ENCODE measurements around the gene TAS1R3. TPM values are rescaled to one million over a fixed set of nuclear protein-coding genes. Genes with fewer than 3 reads are reported as not detected.

The TAS1R3 gene
- total and polyA plus RNA-seq, 5 donors from 2014 or later = 0.06 to 2.0 (median 0.11) TPM; not detected in 2

- H3K4me1 ChIP-seq (ENCODE audit: control insufficient read depth, insufficient read depth, low read length, poor library complexity, severe bottlenecking) = peaks cover 15% of the 10 kb centered on the region
- no peaks in the 10 kb centered on the region for H3K9me3 ChIP-seq (ENCODE audit: control insufficient read depth in 2 of 2, low read length in 2 of 2)
- H3K4me3 ChIP-seq (ENCODE audit: low read depth, low read length) = no peak overlapping the region
- H3K36me3 ChIP-seq (ENCODE audit: control insufficient read depth, insufficient read depth, low read length) = no peaks in the 10 kb centered on the region
- no peak overlapping the region for H3K27ac ChIP-seq (ENCODE audit: insufficient read depth, low read length, poor library complexity, severe bottlenecking)
- Mint-ChIP-seq H3K27ac (no peak overlapping the region), H3K36me3 (no peaks in the 10 kb centered on the region), H3K27me3 (no peaks in the 10 kb centered on the region), H3K4me3 (no peak overlapping the region), H3K9me3 (no peaks in the 10 kb centered on the region), H3K4me1 (peaks cover 0 to 19% (median 6%) of the 10 kb centered on the region in 4 donors)
- no peaks in the 10 kb centered on the region for H3K27me3 ChIP-seq (ENCODE audit: control insufficient read depth, insufficient read depth, low read length)
- no peak for ATAC-seq (ENCODE audit: low read depth in 2 of 2)
- DNase-seq = no peak
These were observed 563 bp upstream of the TAS1R3 start for GRCh38 chr1:1330366-1331067.

DNA sequence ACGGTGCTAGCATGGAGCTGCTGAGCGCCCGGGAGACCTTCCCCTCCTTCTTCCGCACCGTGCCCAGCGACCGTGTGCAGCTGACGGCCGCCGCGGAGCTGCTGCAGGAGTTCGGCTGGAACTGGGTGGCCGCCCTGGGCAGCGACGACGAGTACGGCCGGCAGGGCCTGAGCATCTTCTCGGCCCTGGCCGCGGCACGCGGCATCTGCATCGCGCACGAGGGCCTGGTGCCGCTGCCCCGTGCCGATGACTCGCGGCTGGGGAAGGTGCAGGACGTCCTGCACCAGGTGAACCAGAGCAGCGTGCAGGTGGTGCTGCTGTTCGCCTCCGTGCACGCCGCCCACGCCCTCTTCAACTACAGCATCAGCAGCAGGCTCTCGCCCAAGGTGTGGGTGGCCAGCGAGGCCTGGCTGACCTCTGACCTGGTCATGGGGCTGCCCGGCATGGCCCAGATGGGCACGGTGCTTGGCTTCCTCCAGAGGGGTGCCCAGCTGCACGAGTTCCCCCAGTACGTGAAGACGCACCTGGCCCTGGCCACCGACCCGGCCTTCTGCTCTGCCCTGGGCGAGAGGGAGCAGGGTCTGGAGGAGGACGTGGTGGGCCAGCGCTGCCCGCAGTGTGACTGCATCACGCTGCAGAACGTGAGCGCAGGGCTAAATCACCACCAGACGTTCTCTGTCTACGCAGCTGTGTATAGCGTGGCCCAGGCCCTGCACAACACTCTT is 1.1 kb downstream of the TAS1R3 start:
- ATAC-seq (ENCODE audit: low read depth in 2 of 2) (no peak), DNase-seq (no peak)
- H3K9me3 Mint-ChIP-seq = no peaks in the 10 kb centered on the region
- peaks cover 0 to 5% (median 0%) of the 10 kb centered on the region in 4 donors for H3K4me1 Mint-ChIP-seq
- H3K27me3 Mint-ChIP-seq = no peaks in the 10 kb centered on the region
- no peaks in the 10 kb centered on the region for H3K27me3 ChIP-seq (ENCODE audit: control insufficient read depth, insufficient read depth, low read length)
- no peaks in the 10 kb centered on the region for H3K9me3 ChIP-seq (ENCODE audit: control insufficient read depth in 2 of 2, low read length in 2 of 2)
- no peaks in the 10 kb centered on the region for H3K4me1 ChIP-seq (ENCODE audit: control insufficient read depth, insufficient read depth, low read length, poor library complexity, severe bottlenecking)
- H3K36me3 Mint-ChIP-seq = no peaks in the 10 kb centered on the region
- H3K4me3 Mint-ChIP-seq = no peak overlapping the region
- no peak overlapping the region for H3K27ac Mint-ChIP-seq
- H3K27ac ChIP-seq (ENCODE audit: insufficient read depth, low read length, poor library complexity, severe bottlenecking) = no peak overlapping the region
- no peak overlapping the region for H3K4me3 ChIP-seq (ENCODE audit: low read depth, low read length)
- no peaks in the 10 kb centered on the region for H3K36me3 ChIP-seq (ENCODE audit: control insufficient read depth, insufficient read depth, low read length)

DNA sequence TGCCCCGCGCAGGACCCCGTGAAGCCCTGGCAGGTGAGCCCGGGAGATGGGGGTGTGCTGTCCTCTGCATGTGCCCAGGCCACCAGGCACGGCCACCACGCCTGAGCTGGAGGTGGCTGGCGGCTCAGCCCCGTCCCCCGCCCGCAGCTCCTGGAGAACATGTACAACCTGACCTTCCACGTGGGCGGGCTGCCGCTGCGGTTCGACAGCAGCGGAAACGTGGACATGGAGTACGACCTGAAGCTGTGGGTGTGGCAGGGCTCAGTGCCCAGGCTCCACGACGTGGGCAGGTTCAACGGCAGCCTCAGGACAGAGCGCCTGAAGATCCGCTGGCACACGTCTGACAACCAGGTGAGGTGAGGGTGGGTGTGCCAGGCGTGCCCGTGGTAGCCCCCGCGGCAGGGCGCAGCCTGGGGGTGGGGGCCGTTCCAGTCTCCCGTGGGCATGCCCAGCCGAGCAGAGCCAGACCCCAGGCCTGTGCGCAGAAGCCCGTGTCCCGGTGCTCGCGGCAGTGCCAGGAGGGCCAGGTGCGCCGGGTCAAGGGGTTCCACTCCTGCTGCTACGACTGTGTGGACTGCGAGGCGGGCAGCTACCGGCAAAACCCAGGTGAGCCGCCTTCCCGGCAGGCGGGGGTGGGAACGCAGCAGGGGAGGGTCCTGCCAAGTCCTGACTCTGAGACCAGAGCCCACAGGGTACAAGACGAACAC is 1.8 kb downstream of the TAS1R3 start:
- no peaks in the 10 kb centered on the region for H3K9me3 ChIP-seq (ENCODE audit: control insufficient read depth in 2 of 2, low read length in 2 of 2)
- no peaks in the 10 kb centered on the region for H3K27me3 ChIP-seq (ENCODE audit: control insufficient read depth, insufficient read depth, low read length)
- no peaks in the 10 kb centered on the region for H3K27me3 Mint-ChIP-seq
- no peaks in the 10 kb centered on the region for H3K9me3 Mint-ChIP-seq
- no peaks in the 10 kb centered on the region for H3K4me1 ChIP-seq (ENCODE audit: control insufficient read depth, insufficient read depth, low read length, poor library complexity, severe bottlenecking)
- H3K4me3 Mint-ChIP-seq = no peak overlapping the region
- H3K4me1 Mint-ChIP-seq = peaks cover 0 to 3% (median 0%) of the 10 kb centered on the region in 4 donors
- no peak overlapping the region for H3K27ac ChIP-seq (ENCODE audit: insufficient read depth, low read length, poor library complexity, severe bottlenecking)
- ATAC-seq (ENCODE audit: low read depth in 2 of 2) (no peak), DNase-seq (no peak)
- H3K4me3 ChIP-seq (ENCODE audit: low read depth, low read length) = no peak overlapping the region
- H3K36me3 ChIP-seq (ENCODE audit: control insufficient read depth, insufficient read depth, low read length) = no peaks in the 10 kb centered on the region
- no peaks in the 10 kb centered on the region for H3K36me3 Mint-ChIP-seq
- no peak overlapping the region for H3K27ac Mint-ChIP-seq

DNA sequence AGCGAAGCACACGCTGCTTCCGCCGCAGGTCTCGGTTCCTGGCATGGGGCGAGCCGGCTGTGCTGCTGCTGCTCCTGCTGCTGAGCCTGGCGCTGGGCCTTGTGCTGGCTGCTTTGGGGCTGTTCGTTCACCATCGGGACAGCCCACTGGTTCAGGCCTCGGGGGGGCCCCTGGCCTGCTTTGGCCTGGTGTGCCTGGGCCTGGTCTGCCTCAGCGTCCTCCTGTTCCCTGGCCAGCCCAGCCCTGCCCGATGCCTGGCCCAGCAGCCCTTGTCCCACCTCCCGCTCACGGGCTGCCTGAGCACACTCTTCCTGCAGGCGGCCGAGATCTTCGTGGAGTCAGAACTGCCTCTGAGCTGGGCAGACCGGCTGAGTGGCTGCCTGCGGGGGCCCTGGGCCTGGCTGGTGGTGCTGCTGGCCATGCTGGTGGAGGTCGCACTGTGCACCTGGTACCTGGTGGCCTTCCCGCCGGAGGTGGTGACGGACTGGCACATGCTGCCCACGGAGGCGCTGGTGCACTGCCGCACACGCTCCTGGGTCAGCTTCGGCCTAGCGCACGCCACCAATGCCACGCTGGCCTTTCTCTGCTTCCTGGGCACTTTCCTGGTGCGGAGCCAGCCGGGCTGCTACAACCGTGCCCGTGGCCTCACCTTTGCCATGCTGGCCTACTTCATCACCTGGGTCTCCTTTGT is 2.6 kb downstream of the TAS1R3 start:
- Mint-ChIP-seq H3K9me3 (no peaks in the 10 kb centered on the region), H3K4me3 (no peak overlapping the region), H3K36me3 (no peaks in the 10 kb centered on the region), H3K4me1 (peaks cover 0 to 3% (median 0%) of the 10 kb centered on the region in 4 donors), H3K27ac (no peak overlapping the region), H3K27me3 (no peaks in the 10 kb centered on the region)
- Histone ChIP-seq H3K27me3 (ENCODE audit: control insufficient read depth, insufficient read depth, low read length) (no peaks in the 10 kb centered on the region), H3K4me3 (ENCODE audit: low read depth, low read length) (no peak overlapping the region), H3K9me3 (ENCODE audit: control insufficient read depth in 2 of 2, low read length in 2 of 2) (no peaks in the 10 kb centered on the region), H3K27ac (ENCODE audit: insufficient read depth, low read length, poor library complexity, severe bottlenecking) (no peak overlapping the region), H3K36me3 (ENCODE audit: control insufficient read depth, insufficient read depth, low read length) (no peaks in the 10 kb centered on the region), H3K4me1 (ENCODE audit: control insufficient read depth, insufficient read depth, low read length, poor library complexity, severe bottlenecking) (no peaks in the 10 kb centered on the region)
- ATAC-seq (ENCODE audit: low read depth in 2 of 2) (no peak), DNase-seq (no peak)

GRCh38 chr1:1334835-1335234 is 3.8 kb downstream of the TAS1R3 start:
- Mint-ChIP-seq H3K36me3 (no peaks in the 10 kb centered on the region), H3K4me3 (peak overlapping the region in 1 of 4 donors; percentile 38), H3K27ac (no peak overlapping the region), H3K4me1 (no peaks in the 10 kb centered on the region), H3K27me3 (no peaks in the 10 kb centered on the region), H3K9me3 (peaks cover 0 to under 1% (median 0%) of the 10 kb centered on the region in 7 donors)
- Histone ChIP-seq H3K27me3 (ENCODE audit: control insufficient read depth, insufficient read depth, low read length) (no peaks in the 10 kb centered on the region), H3K9me3 (ENCODE audit: control insufficient read depth in 2 of 2, low read length in 2 of 2) (no peaks in the 10 kb centered on the region), H3K27ac (ENCODE audit: insufficient read depth, low read length, poor library complexity, severe bottlenecking) (no peak overlapping the region), H3K4me3 (ENCODE audit: low read depth, low read length) (no peak overlapping the region), H3K36me3 (ENCODE audit: control insufficient read depth, insufficient read depth, low read length) (peaks cover 3% of the 10 kb centered on the region), H3K4me1 (ENCODE audit: control insufficient read depth, insufficient read depth, low read length, poor library complexity, severe bottlenecking) (no peaks in the 10 kb centered on the region)
- no peak for DNase-seq
- no peak for ATAC-seq (ENCODE audit: low read depth in 2 of 2)

GRCh38 chr1:1335283-1335682 is 4.2 kb downstream of the TAS1R3 start:
- no peak for DNase-seq
- no peaks in the 10 kb centered on the region for H3K4me1 Mint-ChIP-seq
- H3K36me3 Mint-ChIP-seq = no peaks in the 10 kb centered on the region
- Histone ChIP-seq H3K27me3 (ENCODE audit: control insufficient read depth, insufficient read depth, low read length) (no peaks in the 10 kb centered on the region), H3K4me3 (ENCODE audit: low read depth, low read length) (no peak overlapping the region), H3K4me1 (ENCODE audit: control insufficient read depth, insufficient read depth, low read length, poor library complexity, severe bottlenecking) (no peaks in the 10 kb centered on the region), H3K27ac (ENCODE audit: insufficient read depth, low read length, poor library complexity, severe bottlenecking) (no peak overlapping the region), H3K36me3 (ENCODE audit: control insufficient read depth, insufficient read depth, low read length) (peaks cover 3% of the 10 kb centered on the region), H3K9me3 (ENCODE audit: control insufficient read depth in 2 of 2, low read length in 2 of 2) (no peaks in the 10 kb centered on the region)
- H3K27me3 Mint-ChIP-seq = no peaks in the 10 kb centered on the region
- no peak for ATAC-seq (ENCODE audit: low read depth in 2 of 2)
- peak overlapping the region in 1 of 4 donors; percentile 38 for H3K4me3 Mint-ChIP-seq
- peaks cover 0 to 2% (median 0%) of the 10 kb centered on the region in 7 donors for H3K9me3 Mint-ChIP-seq
- peak overlapping the region in 1 of 3 donors; percentile 43 for H3K27ac Mint-ChIP-seq

DNA sequence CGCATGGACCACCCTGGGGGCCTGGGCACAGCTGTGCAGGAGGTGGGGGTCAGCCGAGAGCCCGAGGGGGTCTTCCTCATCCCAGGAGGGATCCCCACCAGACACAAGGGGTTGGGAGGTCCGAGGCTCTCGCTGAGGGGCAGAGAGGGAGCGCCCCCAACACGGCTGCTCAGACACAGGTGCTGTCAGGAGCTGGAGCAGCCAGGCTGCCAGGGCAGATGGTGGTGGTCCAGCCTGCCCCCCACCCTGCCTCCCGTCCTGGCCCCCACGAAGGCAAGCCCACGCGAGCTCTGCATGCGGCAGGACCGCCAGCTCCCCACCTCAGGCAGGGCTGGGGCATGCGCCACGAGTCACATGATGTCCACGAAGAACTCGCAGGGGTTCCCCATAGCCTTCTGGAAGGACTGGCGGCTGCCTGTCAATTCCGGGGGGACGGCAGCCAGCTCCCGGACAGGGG is 4.7 kb downstream of the TAS1R3 start:
- Mint-ChIP-seq H3K27ac (peak overlapping the region in 1 of 3 donors; percentile 43), H3K9me3 (peaks cover 0 to 2% (median 0%) of the 10 kb centered on the region in 7 donors)
- no peak overlapping the region for H3K4me3 ChIP-seq (ENCODE audit: low read depth, low read length)

More for the DNA sequence above, 4.7 kb downstream of the TAS1R3 start:
- DNase-seq (no peak), ATAC-seq (ENCODE audit: low read depth in 2 of 2) (no peak)
- Histone ChIP-seq H3K36me3 (ENCODE audit: control insufficient read depth, insufficient read depth, low read length) (peaks cover 3% of the 10 kb centered on the region), H3K9me3 (ENCODE audit: control insufficient read depth in 2 of 2, low read length in 2 of 2) (no peaks in the 10 kb centered on the region), H3K27me3 (ENCODE audit: control insufficient read depth, insufficient read depth, low read length) (no peaks in the 10 kb centered on the region), H3K4me1 (ENCODE audit: control insufficient read depth, insufficient read depth, low read length, poor library complexity, severe bottlenecking) (no peaks in the 10 kb centered on the region), H3K27ac (ENCODE audit: insufficient read depth, low read length, poor library complexity, severe bottlenecking) (no peak overlapping the region)
- Mint-ChIP-seq H3K27me3 (no peaks in the 10 kb centered on the region), H3K4me3 (no peak overlapping the region), H3K36me3 (peaks cover 5% of the 10 kb centered on the region), H3K4me1 (no peaks in the 10 kb centered on the region)
